Measurements from ENCODE around the gene SPEN.

SPEN gene

DNA sequence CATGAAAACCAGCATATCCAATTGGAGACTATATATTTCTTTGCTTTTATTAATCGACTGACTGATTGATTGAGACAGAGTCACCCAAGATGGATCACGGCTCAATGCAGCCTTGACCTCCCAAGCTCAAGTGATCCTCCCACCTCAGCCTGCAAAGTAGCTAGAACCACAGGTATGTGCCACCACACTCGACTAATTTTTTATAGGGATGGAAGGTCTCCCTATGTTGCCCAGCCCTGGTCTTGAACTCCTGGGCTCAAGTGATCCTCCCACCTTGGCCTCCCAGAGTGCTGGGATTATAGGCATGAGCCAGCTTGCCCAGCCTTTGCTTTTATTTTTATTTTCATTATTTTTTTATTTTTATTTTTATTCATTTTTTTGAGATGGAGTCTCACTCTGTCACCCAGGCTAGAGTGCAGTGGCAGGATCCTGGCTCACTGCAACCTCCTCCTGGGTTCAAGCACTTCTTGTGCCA lies 5.4 kb downstream of the SPEN start:
- H3K4me3 ChIP-seq (ENCODE audit: low read length) = no peak overlapping the region
- H2AFZ ChIP-seq (ENCODE audit: low read depth, low read length) = no peak overlapping the region
- peaks cover 19% of the 10 kb centered on the region for H3K4me1 ChIP-seq (ENCODE audit: insufficient read depth, low read length)
- H3K36me3 ChIP-seq (ENCODE audit: insufficient read depth, low read length) = no peaks in the 10 kb centered on the region
- no peaks in the 10 kb centered on the region for H3K9me3 ChIP-seq (ENCODE audit: low read length)
- H3K27me3 ChIP-seq (ENCODE audit: insufficient read depth, low read length) = no peaks in the 10 kb centered on the region

DNA sequence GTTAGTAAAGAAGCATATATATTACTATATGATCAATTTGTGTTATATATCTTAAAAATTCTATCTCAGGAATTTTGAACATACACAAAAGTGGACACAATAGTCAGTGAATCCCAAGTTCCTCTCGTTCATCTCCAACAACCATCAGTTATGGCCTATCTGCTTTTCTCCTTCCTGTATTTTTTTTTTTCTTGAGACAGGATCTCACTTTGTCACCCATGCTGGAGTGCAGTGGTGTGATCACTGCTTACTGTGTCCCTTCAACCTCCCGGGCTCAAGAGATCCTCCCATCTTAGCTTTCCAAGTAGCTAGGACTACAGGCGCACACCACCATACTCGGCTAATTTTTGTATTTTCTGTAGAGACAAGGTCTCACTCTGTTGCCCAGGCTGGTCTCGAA lies 9.4 kb downstream of the SPEN start:
- Histone ChIP-seq H3K36me3 (ENCODE audit: insufficient read depth, low read length) (no peaks in the 10 kb centered on the region), H3K9me3 (ENCODE audit: low read length) (peaks cover 3% of the 10 kb centered on the region), H3K4me1 (ENCODE audit: insufficient read depth, low read length) (peaks cover 2% of the 10 kb centered on the region), H3K4me3 (ENCODE audit: low read length) (no peak overlapping the region), H3K27me3 (ENCODE audit: insufficient read depth, low read length) (no peaks in the 10 kb centered on the region), H2AFZ (ENCODE audit: low read depth, low read length) (no peak overlapping the region)

DNA sequence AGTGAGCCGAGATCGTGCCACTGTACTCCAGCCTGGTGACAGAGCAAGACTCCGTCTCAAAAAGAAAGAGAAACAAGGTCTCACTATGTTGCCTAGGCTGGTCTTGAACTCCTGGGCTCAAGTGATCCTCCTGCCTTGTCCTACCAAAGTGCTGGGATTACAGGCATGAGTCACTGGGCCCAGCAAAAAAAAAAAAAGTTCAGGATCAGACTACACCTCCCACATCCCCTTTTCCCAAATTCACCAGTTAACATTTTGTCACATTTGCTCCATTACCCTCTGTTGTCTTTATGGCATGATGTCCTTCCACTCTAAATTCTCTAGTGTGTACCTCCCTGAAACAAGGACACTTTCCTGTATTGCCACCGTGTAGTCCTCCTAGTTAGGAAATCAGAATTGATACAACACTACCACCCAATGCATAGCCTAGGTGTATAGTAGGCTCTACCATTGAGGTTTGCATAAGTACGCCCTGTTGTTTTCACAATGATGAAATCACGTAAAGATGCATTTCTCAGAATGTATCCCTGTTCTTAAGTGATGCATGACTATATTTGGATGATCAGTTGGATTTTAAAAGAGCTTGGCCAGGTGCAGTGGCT lies 10.7 kb downstream of the SPEN start:
- H3K4me3 ChIP-seq (ENCODE audit: low read length) = no peak overlapping the region
- no peaks in the 10 kb centered on the region for H3K4me1 ChIP-seq (ENCODE audit: insufficient read depth, low read length)
- peaks cover 3% of the 10 kb centered on the region for H3K9me3 ChIP-seq (ENCODE audit: low read length)
- H3K36me3 ChIP-seq (ENCODE audit: insufficient read depth, low read length) = no peaks in the 10 kb centered on the region
- H3K27me3 ChIP-seq (ENCODE audit: insufficient read depth, low read length) = no peaks in the 10 kb centered on the region
- no peak overlapping the region for H2AFZ ChIP-seq (ENCODE audit: low read depth, low read length)

GRCh38 chr1:15858672-15859372 lies 11.3 kb downstream of the SPEN start:
- no peaks in the 10 kb centered on the region for H3K27me3 ChIP-seq (ENCODE audit: insufficient read depth, low read length)
- H3K36me3 ChIP-seq (ENCODE audit: insufficient read depth, low read length) = no peaks in the 10 kb centered on the region
- H3K4me1 ChIP-seq (ENCODE audit: insufficient read depth, low read length) = no peaks in the 10 kb centered on the region
- H2AFZ ChIP-seq (ENCODE audit: low read depth, low read length) = no peak overlapping the region
- H3K4me3 ChIP-seq (ENCODE audit: low read length) = no peak overlapping the region
- peaks cover 3% of the 10 kb centered on the region for H3K9me3 ChIP-seq (ENCODE audit: low read length)

- Histone ChIP-seq H3K9me3 (ENCODE audit: low read length) (peaks cover 3% of the 10 kb centered on the region), H2AFZ (ENCODE audit: low read depth, low read length) (no peak overlapping the region), H3K27me3 (ENCODE audit: insufficient read depth, low read length) (no peaks in the 10 kb centered on the region), H3K4me1 (ENCODE audit: insufficient read depth, low read length) (no peaks in the 10 kb centered on the region), H3K4me3 (ENCODE audit: low read length) (no peak overlapping the region), H3K36me3 (ENCODE audit: insufficient read depth, low read length) (peaks cover 4% of the 10 kb centered on the region)
These were observed 15.8 kb downstream of the SPEN start for GRCh38 chr1:15863156-15863901.

- H3K4me1 ChIP-seq (ENCODE audit: insufficient read depth, low read length) = no peaks in the 10 kb centered on the region
These were observed 19.3 kb downstream of the SPEN start for GRCh38 chr1:15866721-15867201.

GRCh38 chr1:15867288-15867687 lies 19.8 kb downstream of the SPEN start:
- Histone ChIP-seq H3K4me1 (ENCODE audit: insufficient read depth, low read length) (no peaks in the 10 kb centered on the region), H3K27me3 (ENCODE audit: insufficient read depth, low read length) (no peaks in the 10 kb centered on the region), H3K4me3 (ENCODE audit: low read length) (no peak overlapping the region), H3K9me3 (ENCODE audit: low read length) (peaks cover 3% of the 10 kb centered on the region), H2AFZ (ENCODE audit: low read depth, low read length) (no peak overlapping the region), H3K36me3 (ENCODE audit: insufficient read depth, low read length) (peaks cover 4% of the 10 kb centered on the region)

More at GRCh38 chr1:15866721-15867201, 19.3 kb downstream of the SPEN start:
- H3K36me3 ChIP-seq (ENCODE audit: insufficient read depth, low read length) = peaks cover 4% of the 10 kb centered on the region
- H3K4me3 ChIP-seq (ENCODE audit: low read length) = no peak overlapping the region
- H3K9me3 ChIP-seq (ENCODE audit: low read length) = peaks cover 3% of the 10 kb centered on the region
- no peak overlapping the region for H2AFZ ChIP-seq (ENCODE audit: low read depth, low read length)
- no peaks in the 10 kb centered on the region for H3K27me3 ChIP-seq (ENCODE audit: insufficient read depth, low read length)

- Histone ChIP-seq H3K9me3 (ENCODE audit: low read length) (peaks cover 3% of the 10 kb centered on the region), H3K27me3 (ENCODE audit: insufficient read depth, low read length) (no peaks in the 10 kb centered on the region), H2AFZ (ENCODE audit: low read depth, low read length) (no peak overlapping the region), H3K36me3 (ENCODE audit: insufficient read depth, low read length) (peaks cover 23% of the 10 kb centered on the region), H3K4me1 (ENCODE audit: insufficient read depth, low read length) (no peaks in the 10 kb centered on the region), H3K4me3 (ENCODE audit: low read length) (no peak overlapping the region)
These were observed 21.9 kb downstream of the SPEN start for GRCh38 chr1:15869413-15869812.

- H3K36me3 ChIP-seq (ENCODE audit: insufficient read depth, low read length) = peaks cover 29% of the 10 kb centered on the region
- peaks cover 3% of the 10 kb centered on the region for H3K9me3 ChIP-seq (ENCODE audit: low read length)
- H3K4me1 ChIP-seq (ENCODE audit: insufficient read depth, low read length) = no peaks in the 10 kb centered on the region
- no peaks in the 10 kb centered on the region for H3K27me3 ChIP-seq (ENCODE audit: insufficient read depth, low read length)
- no peak overlapping the region for H3K4me3 ChIP-seq (ENCODE audit: low read length)
- no peak overlapping the region for H2AFZ ChIP-seq (ENCODE audit: low read depth, low read length)
These were observed 22.9 kb downstream of the SPEN start for GRCh38 chr1:15870421-15870820.

- H2AFZ ChIP-seq (ENCODE audit: low read depth, low read length) = no peak overlapping the region
- H3K4me1 ChIP-seq (ENCODE audit: insufficient read depth, low read length) = no peaks in the 10 kb centered on the region
- no peak overlapping the region for H3K4me3 ChIP-seq (ENCODE audit: low read length)
- no peaks in the 10 kb centered on the region for H3K9me3 ChIP-seq (ENCODE audit: low read length)
- H3K36me3 ChIP-seq (ENCODE audit: insufficient read depth, low read length) = peaks cover 51% of the 10 kb centered on the region
- no peaks in the 10 kb centered on the region for H3K27me3 ChIP-seq (ENCODE audit: insufficient read depth, low read length)
These were observed 27.0 kb downstream of the SPEN start for GRCh38 chr1:15874471-15874870.

GRCh38 chr1:15876357-15877055 lies 29.0 kb downstream of the SPEN start:
- H3K36me3 ChIP-seq (ENCODE audit: insufficient read depth, low read length) = peaks cover 57% of the 10 kb centered on the region
- H3K4me3 ChIP-seq (ENCODE audit: low read length) = no peak overlapping the region
- H3K4me1 ChIP-seq (ENCODE audit: insufficient read depth, low read length) = no peaks in the 10 kb centered on the region
- no peaks in the 10 kb centered on the region for H3K27me3 ChIP-seq (ENCODE audit: insufficient read depth, low read length)
- no peak overlapping the region for H2AFZ ChIP-seq (ENCODE audit: low read depth, low read length)
- no peaks in the 10 kb centered on the region for H3K9me3 ChIP-seq (ENCODE audit: low read length)

DNA sequence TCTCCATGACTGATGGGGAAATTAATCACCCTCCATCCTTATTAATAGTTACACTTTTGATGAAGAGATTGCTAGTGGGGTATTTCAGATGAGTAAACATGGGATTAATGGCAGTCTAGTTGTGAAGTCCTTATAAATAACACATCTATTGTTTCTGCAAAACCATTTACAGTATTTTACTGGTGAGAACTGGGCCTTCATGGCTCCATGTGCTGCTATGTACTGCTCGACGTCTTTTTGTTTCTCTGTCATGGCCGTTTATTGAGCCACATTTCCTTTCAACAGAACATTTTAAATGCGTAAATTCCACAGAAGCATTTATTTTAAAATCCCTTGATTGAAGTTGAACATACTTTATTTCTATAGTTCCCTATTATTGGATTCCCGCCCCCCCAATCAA lies 34.5 kb downstream of the SPEN start:
- H3K4me1 ChIP-seq (ENCODE audit: insufficient read depth, low read length) = peaks cover 18% of the 10 kb centered on the region
- no peak overlapping the region for H3K4me3 ChIP-seq (ENCODE audit: low read length)
- no peaks in the 10 kb centered on the region for H3K27me3 ChIP-seq (ENCODE audit: insufficient read depth, low read length)
- H3K9me3 ChIP-seq (ENCODE audit: low read length) = no peaks in the 10 kb centered on the region
- peaks cover 27% of the 10 kb centered on the region for H3K36me3 ChIP-seq (ENCODE audit: insufficient read depth, low read length)
- H2AFZ ChIP-seq (ENCODE audit: low read depth, low read length) = no peak overlapping the region

DNA sequence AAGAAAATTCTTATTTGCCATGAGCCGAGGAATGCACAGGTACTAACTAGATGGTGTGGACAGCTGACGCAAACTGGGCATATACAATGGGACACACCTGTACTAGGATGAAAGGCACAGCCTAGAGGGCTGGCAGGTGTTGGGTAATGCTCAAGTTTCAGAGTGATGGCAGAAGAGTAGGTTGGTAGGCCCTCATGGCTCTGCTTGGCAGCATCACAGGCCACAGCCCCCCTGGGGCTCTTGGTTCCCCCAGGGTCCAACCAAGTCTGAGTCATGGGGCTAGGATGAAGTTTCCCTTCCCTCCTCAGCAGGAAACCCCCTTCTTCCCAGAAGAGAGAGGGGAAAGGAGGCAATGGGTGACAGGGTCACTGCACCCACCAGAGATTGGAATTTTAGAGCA lies 35.2 kb downstream of the SPEN start:
- Histone ChIP-seq H2AFZ (ENCODE audit: low read depth, low read length) (no peak overlapping the region), H3K27me3 (ENCODE audit: insufficient read depth, low read length) (no peaks in the 10 kb centered on the region), H3K9me3 (ENCODE audit: low read length) (no peaks in the 10 kb centered on the region), H3K4me3 (ENCODE audit: low read length) (no peak overlapping the region), H3K36me3 (ENCODE audit: insufficient read depth, low read length) (peaks cover 21% of the 10 kb centered on the region), H3K4me1 (ENCODE audit: insufficient read depth, low read length) (peaks cover 20% of the 10 kb centered on the region)
